Activated CD4-positive, alpha-beta T cell treated with anti-CD3 and anti-CD28 coated beads, Interleukin-2, amount 50 U/mL, for 4 hours (primary cell): ENCODE data around the gene ATXN1L.
A peak's percentile ranks its signal among the peaks of the same experiment; 100 is the strongest.
"Not testable (repeated sequence)": the region's sequence is repeated elsewhere in the genome, so short reads cannot be mapped to it uniquely, and the experiment has no call there.

Experiments used
- DNase-seq, 2 experiments: peaks; one replicate each; pipeline ENCODE4 v3.0.0-alpha.2; 2020

The ATXN1L gene

DNA sequence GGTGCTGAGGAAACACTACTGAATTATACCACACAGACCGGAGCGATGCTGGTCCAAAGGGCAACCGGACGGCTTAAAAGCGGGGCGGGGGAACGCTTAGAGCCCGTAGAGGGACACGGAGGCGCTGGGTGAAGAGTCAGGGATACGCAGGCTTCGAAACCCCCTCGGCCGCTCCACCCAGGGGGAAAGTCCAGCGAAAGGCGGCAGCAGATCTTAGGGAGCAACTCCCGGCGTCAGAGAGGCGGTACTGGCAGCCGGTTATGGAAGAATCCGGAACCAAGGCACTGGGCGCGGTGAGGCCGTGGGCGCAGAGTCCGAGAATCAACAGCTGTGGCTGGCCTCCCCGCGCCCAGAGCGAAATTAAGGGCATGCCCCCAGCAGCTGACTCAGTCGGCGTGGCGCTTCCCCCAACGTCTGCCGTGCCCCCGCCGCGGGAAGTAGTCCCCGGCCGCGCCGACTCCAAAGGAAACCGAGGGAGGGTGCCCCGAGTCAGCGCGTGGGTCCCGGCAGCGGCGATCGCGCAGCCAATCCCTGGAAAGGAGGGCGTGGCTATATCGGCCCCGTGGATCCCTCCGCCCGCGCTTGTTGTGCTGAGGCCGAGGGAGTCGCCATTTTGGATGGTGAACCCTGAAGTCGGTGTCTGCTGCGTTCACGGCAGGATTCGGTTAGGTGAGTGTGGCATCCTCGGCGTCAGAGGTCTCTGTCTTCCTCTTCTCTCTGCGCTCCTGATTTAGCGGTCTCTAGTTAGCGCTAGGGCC, 49.3 kb downstream of the ATXN1L start, which contains the start of gene IST1:
Gene IST1, plus strand, starts transcription at position 611 of the 758 bp plus-strand sequence. CDS start 20,110 bp downstream, outside the sequence.
- peak; percentile 97 to 98 for DNase-seq

DNA sequence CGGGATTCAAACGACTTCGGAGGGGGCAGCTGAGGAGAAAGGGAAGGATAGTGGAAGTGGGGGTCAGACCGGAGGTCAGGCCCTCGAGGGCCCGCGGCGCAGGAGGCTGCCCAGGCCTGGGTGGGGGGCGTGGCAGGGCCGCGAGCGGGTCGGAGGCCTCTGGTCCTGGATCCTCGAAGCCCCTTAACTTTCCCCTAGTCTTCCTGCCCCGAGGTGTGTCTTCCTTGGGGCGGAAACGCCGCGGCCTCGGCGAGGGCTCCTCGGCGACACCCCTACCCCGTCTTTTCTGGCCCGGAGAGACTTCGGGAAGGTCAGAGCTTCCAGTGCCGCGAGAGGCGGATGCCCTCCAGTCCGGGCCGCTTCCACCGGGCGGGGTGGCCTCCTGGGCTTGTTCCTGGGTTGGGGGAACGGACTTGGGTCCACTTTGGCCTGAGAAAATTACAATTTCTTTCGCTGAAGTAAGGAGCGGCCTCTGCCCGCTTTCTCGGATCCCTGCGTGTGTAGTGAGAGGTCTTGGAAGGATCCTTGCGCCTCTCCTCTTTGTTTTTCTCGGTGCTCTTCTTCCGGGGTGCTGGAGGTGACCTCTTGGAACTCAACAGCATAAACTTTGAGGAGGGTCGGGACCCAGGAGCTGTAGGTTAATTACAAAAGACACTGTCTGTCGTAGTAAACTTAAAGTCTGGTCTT, 50.0 kb downstream of the ATXN1L start:
- DNase-seq = peak; percentile 5 to 25

DNA sequence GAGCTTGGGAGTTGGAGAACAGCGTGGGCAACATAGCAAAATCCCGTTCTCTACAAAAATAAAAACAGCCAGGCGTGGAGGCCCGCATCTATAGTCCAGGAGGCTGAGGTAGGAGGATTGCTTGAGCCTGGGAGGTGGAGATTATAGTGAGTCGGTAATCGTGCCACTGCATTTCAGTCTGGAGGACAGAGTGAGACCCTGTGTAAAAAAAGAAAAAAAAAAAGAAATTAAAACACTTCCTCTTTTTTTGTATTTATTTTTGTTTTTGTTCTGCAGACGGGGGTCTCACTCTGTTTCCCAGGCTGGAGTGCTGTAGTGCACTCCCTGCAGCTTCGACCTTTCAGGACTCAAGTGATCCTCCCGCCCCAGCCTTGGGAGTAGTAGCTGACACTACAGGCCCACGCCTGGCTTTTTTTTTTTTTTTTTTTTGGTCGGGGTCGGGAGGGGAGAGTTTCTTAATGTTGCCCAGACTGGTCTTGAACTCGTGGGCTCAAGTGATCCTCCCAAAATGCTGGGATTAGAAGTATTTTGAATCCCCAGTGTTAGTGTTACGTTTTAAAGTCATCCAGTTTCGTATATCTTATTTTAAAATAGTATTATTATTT, 51.1 kb downstream of the ATXN1L start:
- no peak for DNase-seq

DNA sequence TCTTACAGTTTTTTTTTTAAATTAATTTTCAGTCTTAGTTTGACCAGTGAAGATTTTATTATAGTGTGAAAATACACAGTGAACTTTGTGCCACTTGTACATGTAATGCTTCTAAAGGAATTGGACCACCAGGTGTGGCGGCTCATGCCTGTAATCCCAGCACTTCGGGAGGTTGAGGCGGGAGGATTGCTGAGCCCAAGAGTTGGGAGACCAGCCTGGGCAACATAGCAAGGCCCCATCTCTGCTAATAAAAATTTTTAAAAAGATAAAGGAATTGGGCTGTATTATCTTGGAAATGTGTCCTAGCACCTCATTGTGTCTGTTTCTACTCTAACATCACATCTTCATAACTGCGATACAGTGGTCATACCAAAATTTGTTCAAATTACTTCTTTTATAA, 53.4 kb downstream of the ATXN1L start:
- no peak for DNase-seq

GRCh38 chr16:71902656-71903365, 57.0 kb downstream of the ATXN1L start:
- no peak for DNase-seq

GRCh38 chr16:71903608-71904007, 57.8 kb downstream of the ATXN1L start:
- DNase-seq = no peak

DNA sequence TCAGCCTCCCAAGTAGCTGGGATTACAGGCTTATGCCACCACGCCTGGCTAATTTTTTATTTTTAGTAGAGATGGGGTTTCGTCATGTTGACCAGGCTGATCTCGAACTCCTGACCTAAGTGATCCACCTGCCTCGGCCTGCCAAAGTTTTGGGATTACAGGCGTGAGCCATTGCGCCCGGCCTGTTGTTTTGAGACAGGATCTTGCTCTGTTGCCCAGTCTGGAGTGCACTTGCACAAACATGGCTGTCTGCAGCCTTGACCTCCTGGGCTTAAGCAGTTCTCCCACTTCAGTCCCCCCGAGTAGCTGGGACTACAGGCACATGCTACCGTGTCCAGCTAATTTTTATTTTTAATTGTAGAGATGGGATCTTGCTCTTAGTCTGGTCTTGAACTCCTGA, 58.5 kb downstream of the ATXN1L start:
- DNase-seq = no peak

DNA sequence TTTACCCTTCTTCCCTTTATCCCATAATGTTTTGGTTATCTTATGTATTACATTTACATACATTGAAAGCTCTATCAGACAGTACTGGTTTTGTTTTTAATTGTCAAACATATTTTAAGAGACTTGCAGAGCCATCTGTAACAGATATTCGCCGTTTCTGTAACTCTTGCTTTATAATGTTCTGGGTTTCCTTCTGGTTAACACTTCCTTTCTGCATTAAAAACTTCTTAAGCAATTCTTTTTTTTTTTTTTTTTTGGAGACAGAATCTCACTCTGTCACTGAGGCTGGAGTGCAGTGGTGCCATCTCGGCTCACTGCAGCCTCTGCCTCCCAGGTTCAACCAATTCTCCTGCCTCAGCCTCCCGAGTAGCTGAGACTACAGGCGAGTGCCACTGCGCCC, 60.0 kb downstream of the ATXN1L start:
- not testable (repeated sequence) for DNase-seq
